Measurements from ENCODE around the gene CDK5.

The CDK5 gene

DNA sequence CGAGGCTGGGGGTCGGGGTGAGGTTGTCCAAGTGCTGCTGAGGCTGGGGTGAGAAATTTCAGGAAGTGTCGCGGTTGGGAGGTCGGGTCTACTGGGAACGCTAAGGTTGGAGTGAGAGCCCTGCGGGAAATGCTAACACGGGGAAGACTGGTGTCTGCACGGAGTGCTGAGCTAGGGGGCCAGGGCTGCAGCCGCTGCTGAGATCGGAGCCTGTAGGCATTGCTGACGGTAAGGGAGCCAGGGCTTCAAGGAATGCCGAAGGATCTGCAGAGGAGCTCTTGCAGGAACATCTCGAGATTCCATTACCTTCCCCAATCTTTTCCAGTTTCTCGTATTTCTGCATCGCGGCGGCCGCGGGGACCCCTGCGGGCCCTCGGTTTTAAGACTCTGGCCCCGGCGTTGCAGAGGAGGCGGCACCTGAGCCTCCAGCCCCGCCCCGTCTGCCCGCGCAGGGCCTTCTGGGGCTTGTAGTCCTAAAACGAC, at the start of gene CDK5:
Gene CDK5 (minus strand): TSS at position 392 of the 483 bp plus-strand sequence. CDS start 49 bp downstream, at position 343.
- DNase-seq, result no peak

DNA sequence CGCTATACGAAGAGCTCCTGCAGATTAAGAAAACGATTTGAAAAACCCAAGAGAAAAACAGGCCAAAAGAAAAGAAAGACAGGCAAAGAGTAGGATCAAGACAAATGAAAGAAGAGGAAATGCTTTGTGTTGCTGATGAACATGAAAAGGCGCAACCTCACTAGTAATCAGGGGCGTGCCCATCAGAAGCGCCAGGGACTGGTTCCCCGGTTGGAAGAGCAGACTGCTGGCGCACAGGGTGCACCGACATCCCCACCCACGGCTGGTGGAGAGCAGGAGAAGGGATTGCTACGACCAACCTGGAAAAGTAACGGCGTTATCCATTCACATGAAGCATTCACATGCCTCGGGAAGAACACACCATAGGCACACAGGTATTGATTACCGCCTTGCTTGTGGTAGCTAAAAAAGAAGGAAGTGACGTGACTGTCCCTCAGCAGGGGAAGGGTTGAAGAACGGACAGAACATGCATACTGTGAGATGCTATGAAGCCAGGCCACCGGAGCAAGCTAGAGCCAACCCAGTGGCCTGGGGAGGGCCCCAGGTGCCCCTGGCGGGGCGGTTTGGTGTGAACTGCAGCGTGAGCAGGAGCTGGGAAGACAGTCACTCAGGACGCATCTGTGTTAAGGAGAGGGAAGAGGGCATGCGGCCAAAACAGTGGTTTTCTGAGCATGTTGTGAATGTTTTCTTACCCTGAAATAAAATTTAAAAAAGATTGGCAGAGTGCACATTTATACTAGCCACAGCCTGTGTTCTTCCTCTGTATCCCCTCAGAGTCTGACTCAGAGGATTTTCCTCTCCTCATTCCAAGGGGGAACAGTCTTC, 46.9 kb upstream of the CDK5 start:
- DNase-seq, result no peak

DNA sequence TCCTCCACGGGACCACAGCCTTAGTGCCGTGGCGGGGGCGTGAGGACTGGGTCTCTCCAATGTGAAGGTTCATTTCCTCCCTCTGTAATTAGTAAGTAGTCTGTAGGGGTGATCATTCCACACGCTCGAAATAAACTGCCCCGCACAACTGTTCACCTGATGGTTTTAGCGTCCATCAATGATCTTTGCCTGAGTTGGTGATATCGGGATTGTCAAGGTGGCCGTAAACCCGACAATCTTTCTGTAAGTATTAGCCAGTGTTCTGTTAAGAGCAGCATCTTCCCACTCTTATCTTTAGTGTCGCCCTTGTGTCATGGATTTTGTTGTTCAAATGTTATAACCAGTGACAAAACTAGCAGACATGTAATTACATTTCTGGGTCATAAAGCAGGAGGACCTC, 46.3 kb upstream of the CDK5 start:
- no peak for DNase-seq

DNA sequence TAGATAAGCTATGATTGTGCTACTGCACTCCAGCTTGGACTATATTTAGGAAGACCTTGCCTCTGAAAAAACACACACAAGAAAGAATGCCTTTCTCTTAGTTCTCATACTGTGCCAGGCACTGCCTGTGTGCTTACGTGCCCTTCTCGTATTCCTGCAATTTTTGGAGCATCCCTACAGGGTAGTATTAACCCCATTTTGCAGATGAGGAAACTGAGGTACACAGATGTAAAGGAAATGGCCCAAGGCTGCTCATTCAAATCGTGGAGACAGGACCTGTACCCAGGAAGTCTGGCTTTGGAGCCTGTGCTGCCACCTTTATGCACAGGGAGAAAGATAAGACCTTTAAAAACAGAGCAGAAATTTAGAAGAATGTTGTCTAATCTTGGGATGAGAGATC, 45.3 kb upstream of the CDK5 start:
- no peak for DNase-seq

DNA sequence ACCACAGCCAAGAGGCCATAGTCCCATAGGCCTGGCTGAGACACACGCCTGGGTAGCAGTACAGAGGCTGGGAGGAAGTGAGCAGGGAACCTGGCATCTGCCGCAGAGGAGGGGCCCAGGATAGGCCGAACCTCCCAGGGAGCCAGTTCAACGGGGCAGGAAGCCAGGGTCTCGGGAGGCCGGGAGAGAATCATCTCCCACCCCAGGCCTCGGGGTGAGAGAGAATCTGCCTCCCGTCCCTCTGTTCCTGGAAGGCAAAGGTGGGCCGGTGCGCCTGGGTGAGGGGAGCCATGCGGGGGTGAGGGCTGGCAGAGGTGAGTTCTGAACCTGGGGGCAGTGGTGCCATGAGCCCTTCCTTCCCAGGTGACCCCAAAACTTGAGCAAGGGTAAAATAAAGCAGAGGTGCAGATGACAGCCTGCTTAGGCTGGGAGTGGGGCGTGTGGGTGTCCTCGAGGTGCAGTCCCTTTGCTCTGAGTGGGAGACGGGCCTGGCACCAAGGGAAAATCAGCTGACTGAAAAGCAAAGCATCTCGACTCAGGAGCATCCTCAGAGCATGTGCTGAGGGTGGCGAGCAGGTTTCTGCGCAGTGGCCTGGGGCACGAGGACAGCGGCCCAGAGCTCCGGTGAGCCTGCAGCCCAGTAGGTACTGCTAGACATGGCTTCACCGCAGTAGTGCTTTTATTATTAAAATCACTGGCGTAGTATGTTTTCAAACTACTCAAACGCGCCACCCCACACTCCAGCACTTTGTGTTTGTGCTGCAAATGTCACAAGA, 44.1 kb upstream of the CDK5 start:
- no peak for DNase-seq

DNA sequence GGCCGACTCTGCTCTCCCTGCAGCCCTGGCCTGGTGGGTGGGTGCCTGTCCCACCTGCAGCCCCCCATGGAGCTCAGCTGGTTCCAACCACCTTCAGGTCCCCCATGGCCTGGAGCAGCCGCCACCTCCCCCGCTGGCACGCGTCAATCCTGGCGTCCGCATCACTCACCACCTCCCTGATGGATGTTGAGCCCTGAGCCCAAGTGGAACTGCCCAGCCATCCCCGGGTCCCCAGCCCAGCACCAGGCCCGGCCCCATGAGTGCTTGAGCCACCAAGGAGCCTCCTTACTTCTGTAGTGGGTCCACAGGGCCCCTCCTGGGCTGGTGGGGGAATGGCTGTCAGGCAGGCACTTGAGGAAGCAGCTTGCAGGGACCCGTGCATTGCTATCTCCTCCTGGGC, 43.2 kb upstream of the CDK5 start:
- DNase-seq, result no peak

DNA sequence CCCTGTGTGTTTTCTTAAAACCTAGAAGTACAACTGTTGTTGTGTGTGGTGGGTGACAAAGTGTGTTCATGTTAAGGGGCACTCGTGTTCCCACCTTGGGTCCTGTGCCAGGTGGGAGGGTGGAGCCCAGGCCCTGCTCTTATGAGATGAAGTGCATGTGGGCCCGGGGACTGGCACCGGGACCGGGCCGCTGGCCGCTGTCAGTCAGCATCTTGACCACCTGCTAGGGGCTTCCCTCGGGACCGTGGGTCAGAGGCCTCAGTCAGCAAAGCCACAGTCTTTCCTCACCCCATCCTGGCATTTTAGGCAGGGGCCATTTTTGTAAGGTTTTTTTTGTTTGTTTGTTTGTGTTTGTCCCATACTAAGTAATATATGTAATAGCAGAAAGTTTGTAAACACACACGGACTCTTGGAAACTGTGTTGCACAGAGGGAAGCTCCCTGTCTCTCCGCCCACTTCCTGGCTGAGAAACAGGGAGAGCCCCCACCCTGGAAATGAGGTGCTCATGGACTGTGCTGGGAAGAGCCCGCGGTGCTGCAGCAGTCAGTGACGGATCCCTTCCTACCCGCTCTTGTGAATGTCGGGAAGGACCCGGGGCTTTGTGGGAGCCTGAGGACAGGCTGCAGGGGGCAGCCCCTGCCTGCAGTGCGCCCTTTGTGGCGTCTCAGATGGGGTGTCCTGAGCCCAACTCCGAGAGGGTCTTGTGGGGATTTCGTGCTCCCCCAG, 42.0 kb upstream of the CDK5 start:
- no peak for DNase-seq

DNA sequence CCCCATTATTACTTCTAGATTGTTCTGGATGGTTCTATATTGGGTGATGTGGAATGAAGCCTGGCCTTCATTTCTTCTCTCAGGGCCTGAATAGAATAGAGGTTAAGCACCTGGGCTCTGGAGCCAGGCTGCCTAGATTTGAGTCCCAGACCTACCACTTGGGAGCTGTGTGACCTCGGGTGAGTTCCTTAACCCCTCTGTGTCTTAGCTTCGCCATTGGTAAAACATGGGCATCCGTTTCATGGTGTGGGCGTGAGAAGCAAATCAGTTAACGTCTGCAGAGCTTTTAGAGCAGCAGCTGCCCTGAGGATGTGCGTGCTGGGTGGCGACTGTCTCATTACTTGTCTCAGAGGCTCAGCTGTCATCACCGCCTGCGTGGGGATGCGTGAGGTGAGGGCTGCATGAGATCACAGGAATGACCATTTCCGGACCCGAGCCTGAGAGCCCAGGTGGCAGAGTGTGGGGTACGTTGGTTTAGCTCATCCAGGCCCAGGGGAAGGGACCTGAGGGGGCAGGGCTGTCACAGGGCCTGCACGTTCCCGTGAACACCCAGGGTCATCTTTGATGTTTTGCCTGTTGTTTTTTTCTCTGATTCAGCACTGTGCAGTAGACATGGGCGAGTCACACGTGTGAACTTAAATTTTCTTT, 38.3 kb upstream of the CDK5 start:
- DNase-seq, result no peak

DNA sequence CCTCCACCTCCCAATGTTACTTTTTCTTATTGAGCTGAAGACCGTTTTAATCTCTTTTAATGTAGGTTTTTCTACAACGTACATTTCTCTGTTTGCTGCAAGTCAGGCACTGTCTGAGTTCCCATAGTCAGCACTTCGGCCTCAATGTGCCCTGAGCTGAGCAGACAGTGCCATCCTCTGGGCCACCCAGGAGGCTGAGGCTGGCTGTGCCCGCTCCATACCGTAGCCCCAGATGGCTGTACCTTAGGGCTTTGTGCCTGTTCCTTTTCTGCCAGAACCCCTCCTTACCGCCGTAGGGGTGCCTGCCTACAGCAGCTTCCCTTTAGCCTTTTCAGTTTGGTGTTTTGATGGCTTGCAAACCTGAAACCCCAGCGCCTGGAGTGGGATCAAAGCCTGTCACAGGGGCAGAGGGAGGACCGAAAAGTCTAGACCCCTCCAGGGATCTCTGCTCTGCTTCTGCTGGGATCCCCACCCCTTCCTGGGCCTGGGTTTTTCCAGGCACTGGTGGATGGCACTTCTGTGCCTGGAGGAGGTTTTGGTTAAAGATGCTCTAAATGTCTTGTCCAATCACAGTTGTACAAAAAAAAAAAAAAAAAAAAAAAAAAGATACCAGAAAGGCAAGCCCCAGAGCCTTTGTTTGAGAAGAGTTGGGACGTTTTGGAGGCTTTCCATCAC, 37.6 kb upstream of the CDK5 start:
- no peak for DNase-seq

DNA sequence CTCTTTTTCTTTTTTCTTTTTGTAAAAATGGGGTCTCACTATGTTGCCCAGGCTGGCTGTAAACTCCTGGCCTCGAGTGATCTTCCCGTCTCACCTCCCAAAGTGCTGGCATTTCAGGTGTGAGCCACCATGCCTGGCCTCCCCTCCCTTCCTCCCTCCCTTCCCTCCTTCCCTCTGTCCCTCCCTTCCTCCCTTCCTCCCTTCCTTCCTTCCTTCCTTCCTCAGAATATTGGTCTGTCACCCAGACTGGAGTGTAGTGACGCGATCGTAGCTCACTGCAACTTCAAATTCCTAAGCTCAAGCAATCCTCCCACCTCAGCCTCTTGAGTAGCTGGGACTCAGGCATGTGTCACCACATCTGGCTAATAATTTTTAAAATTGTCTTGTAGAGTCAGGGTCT, 37.0 kb upstream of the CDK5 start:
- DNase-seq, result no peak

DNA sequence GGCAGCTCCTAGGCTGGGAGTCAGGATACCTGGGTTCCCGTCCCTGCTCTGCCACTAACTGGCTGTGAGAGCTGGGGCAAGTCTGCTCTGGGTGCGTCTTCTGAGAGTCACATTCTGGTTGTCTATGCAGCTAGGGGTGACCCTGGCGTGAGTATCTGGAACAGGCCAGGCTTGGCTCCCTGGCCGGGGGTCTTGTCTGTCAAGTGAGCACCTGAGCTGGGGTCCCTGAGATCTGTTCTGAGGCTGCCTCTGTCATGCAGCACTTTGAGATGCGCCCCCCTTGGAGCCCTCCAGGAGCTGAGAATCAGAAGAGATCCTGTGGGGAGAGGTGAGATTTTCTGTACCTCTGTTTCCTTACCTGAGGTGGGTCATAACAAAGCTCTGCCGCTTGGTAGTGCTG, 36.1 kb upstream of the CDK5 start:
- DNase-seq, result no peak

DNA sequence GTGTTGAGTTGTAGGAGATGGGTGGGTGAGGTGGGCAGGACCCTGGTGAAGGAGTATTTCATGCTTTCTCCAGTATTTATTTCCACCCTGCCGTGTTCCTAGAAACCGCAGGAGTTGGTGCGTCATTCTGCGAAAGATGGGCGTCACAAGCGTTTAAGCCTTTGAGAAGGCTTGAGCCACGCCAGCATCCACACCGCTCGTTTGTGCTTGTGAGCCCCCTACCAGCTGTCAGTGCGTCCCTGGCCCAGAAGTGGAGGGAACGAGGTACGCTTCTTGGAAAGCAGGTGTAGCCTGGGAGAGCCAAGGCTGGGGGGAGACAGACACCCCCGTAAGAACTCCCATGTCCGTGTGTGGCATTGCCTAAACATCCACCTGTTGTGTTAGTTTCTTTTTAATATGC, 34.3 kb upstream of the CDK5 start:
- DNase-seq, result no peak

DNA sequence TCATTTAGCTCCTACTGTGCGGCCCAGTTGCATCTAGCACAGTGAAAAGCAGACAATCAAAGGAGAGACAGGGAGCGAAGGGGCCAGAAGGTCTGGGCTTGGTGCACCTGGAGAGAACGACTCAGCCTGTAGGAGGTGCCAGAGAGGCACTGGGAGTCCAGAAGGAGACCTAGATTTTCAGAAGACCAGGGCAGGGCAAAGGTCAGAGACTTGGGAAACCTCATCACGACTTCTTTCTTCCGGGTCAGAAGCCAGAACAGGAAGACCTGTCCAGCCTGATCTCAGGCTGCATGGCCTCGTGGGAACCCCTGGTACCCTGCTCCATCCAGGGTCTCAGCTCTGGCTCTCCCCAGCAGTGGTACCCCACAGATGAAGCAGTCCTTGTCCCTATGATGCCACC, 33.7 kb upstream of the CDK5 start:
- DNase-seq, result peak; percentile 40

DNA sequence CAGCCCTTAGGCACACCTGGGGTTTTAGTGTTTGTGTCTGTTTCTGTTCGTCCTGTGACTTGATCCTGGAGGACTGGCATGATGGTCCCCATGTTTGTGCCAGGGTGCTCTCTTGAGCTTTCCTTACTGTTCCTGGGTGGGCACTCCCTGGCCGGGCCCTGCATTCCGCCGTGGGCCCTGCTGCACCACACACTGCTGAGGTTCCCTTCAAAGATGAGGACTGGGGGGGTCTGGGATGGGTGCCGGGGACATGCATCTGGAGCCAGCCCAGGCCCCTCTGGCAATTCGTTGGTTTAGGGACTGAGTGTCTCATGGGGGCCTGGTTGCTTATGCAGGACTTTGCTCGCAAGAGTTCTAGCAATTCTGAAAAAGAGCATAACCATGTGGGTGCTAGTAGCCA, 33.3 kb upstream of the CDK5 start:
- no peak for DNase-seq

DNA sequence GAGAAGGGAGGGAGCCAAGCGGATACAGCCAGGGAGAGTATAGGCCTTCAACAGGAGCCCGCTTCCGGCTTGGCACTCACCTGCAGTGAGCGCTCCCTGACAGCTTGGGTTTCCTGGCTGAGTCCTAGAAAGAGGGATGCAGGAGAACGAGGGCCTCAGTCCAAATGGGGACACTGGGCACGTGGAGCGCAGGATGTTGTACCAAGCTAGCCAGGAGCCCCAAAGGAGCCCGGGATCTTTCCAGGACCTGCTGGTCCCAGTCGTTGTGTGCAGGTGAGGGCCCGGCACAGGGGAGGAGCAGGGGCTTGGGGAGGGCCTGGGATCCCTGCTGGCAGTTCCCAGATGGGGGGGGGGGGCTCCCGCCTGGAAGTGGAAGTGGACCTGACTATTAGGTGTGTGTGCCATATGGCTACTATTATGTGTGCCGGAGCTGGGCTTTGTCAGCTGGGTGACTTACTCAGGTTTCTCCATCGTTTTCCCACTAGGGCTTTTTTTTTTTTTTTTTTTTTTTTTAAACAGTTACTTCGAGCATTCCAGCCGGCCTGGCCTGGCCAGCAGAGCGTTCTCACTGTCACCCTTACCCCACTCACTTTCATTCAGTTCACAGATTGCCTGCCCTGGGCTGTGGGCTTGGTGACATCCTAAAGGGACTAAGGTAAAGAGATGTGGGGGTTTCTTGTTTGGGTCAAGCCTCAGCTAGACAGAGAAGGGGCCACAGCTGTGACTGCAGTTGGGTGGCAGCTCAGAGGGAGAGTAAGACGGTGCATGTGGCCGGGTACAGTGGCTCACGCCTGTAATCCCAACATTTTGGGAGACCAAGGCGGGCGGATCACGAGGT, 32.4 kb upstream of the CDK5 start:
- DNase-seq, result no peak

DNA sequence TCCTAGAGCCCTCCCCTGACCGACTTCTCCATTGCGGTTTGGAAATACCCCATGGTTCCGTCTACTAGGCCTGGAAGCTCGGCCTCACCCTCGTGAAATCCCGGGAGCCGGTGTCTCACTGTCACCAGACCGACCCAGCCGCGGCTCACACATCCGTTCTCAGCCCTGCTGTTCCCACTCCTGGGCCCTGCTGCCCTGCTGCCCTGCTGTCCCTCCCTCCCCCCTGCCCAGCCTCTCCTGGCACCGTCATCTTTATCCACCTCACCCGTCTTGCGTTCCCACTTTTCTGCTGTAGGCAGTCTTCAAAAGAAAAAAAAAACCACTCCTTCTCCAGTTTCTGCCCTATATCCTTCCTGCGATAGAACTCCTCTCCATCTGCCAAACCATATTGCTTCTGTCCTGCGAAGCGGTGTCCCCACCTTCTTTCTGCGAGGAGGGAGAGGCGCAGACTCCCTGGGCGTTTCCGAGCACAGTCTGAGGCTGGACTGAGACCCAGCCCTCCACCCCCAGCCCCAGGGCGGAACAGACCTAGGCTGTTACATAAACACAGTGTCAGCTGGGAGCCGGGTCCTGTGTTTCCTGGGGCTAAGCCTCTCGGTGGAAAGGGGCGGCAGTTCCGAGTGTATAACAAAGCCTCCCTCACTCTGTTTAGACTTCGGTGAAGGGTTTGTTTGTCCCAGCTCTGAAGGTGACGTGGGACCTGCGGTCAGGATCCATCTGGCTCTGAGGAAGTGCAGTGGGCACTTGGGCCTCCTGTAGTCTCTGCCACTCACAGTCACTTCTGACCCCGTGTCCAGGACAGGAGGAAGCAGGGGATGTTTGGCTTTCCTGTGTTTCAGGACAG, 31.4 kb upstream of the CDK5 start:
- DNase-seq, result no peak

DNA sequence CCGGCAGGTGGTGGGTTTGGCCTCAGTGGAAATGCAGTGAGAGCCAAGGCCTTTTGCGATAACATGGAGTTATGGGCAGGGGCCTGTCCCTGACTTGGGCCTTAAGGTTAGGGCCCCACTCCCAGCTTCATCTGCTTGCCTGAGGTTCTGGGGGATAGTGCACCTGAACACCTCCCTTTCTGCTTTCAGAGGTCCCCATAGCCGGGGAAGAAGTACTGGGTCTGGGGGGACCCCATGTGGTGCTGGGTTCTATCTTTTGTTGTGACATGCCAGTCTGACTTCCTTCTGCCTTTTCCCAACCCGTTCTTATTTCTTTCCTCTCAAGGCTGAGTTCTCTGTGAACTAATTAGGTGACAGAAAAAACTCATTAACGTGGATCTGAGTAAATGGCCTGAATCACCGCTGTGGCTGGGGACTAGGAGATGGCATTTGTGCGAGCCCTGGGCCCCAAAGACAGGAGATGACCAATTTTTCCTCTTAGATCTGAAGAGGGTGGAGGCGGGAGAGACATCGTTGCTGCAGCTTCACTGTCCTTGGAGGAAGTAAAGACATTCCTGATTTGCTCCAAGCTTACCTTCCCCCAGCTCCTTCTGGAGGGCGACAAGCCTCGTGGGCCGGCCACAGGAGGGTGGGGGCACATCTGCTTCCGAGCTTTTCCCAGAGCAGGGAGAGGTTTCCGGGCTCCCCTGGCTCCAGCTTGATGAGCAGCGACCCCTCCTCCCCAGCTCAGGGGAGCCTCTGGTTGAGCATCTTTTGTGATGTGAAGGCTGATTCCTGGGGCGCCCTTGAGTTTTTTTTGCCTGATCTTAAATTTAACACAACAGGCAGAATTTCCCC, 30.5 kb upstream of the CDK5 start:
- DNase-seq, result no peak

DNA sequence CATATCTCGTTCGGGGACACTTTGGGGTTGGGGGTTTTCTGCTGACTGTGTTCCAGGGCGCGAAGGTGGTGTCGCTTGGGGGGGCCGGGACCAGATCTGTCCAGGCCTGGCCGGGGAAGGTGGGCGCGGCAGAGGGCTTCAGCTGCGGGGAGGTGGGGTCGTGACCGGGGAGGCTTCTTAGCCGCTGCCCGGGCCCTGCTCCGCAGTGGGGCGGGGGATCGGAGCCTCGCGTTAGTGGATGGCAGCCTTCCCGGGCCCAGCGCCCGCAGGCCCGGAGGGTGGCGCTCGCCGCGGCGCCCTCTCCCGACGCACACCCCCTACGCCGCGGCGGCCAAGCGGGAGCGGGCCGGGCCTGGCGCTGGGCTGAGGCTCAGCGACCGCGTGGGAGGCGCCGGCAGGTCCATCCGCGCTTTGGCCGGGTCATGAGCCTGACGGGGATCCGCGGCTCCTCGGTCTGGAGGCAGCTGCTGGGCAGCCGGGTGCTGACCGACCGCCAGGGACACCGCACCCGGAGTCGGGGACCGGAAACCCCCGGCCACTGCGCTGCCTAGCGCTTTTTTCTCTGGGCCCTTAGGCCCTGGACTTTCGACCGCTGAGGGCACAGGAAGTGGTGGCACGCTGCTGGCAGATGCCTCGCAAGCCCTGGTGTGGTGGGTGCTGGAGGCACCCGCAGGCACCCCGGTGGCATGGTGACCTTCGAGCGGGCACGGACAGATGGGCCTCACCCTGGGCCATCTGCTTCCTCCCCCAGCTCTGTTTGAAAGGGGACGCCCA, 29.7 kb upstream of the CDK5 start:
- DNase-seq, result peak; percentile 34

DNA sequence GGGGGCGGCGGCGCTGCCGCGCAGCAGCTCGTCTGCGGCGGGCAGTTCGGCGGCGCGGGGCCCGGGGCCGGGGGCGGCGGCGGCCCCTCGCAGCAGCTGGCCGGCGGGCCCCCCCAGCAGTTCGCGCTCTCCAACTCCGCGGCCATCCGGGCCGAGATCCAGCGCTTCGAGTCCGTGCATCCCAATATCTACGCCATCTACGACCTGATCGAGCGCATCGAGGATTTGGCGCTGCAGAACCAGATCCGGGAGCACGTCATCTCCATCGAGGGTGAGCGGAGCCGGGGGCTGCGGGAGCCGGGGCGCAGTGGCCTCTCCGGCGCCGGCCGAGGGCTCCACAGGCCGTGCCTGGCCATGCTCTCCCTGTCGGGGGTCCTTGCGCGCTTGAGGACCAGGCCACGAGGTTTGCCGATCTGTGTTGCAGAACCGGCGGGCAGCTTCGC, 29.1 kb upstream of the CDK5 start:
- DNase-seq, result peak; percentile 32
